Measurements from ENCODE around the gene ODF2.

The ODF2 gene

DNA sequence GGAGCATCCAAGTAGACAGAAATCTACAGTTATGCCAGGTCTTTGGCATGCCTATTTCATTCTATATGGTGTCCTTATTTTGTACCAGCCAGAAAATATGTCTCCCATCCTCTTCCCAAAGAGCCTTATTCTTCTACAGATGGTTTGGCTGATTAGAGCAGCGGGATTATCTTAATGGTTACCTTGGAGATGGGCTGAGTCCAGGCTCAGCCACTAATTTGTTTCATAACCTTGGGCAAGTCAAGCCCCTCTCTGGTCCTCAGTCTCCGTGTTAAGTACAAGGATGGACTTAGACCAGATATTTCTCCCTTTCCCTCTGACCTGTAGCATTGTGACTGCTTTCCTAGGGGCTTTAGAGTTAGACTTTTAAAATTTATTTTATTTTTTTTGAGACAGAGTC, 37.6 kb downstream of the ODF2 start:
- Histone ChIP-seq H3K9me3 (ENCODE audit: control insufficient read depth, low read length) (no peaks in the 10 kb centered on the region), H3K36me3 (ENCODE audit: control insufficient read depth, insufficient read depth, low read length) (no peaks in the 10 kb centered on the region), H3K27me3 (ENCODE audit: control insufficient read depth, insufficient read depth, low read length) (no peaks in the 10 kb centered on the region), H3K79me2 (no peaks in the 10 kb centered on the region), H3K4me1 (no peaks in the 10 kb centered on the region), H2AFZ (no peak overlapping the region), H3K27ac (no peak overlapping the region), H3K9ac (no peak overlapping the region), H3K4me3 (ENCODE audit: low read depth, low read length) (no peak overlapping the region), H3K4me2 (ENCODE audit: low read length) (no peak overlapping the region)
- TF ChIP-seq, protein P1, sequence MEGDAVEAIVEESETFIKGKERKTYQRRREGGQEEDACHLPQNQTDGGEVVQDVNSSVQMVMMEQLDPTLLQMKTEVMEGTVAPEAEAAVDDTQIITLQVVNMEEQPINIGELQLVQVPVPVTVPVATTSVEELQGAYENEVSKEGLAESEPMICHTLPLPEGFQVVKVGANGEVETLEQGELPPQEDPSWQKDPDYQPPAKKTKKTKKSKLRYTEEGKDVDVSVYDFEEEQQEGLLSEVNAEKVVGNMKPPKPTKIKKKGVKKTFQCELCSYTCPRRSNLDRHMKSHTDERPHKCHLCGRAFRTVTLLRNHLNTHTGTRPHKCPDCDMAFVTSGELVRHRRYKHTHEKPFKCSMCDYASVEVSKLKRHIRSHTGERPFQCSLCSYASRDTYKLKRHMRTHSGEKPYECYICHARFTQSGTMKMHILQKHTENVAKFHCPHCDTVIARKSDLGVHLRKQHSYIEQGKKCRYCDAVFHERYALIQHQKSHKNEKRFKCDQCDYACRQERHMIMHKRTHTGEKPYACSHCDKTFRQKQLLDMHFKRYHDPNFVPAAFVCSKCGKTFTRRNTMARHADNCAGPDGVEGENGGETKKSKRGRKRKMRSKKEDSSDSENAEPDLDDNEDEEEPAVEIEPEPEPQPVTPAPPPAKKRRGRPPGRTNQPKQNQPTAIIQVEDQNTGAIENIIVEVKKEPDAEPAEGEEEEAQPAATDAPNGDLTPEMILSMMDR (IDR thresholded peaks at IDR 0.05), result no peak

DNA sequence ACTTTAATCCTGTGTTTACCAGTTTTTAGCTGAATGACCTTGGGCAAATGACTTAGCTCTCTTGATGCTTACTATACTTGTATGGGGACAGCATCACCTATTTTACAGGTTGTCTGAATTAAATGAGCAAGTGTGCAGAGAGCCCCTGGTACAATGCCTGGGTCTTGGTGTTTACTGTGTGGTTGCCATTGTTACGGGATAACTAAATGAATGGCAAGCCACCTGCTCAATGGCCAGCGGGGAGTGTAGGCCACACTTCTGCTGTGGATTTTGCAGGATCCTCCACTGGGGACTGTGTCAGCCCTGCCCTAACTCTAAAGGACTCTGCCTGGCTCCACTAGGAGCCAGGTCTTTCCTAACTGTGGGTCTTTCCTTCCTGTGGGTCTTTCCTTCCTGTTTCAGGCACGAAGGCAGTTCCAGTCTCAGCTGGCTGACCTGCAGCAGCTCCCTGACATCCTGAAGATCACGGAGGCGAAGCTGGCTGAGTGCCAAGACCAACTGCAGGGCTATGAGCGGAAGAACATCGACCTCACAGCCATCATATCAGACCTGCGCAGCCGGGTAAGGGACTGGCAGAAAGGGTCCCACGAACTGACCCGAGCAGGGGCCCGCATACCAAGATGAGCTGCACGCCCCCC, 38.4 kb downstream of the ODF2 start:
- TF ChIP-seq, protein P1 (IDR thresholded peaks at IDR 0.05), result no peak
- no peak overlapping the region for H3K9ac ChIP-seq
- H2AFZ ChIP-seq, result no peak overlapping the region
- H3K27ac ChIP-seq, result no peak overlapping the region
- H3K4me3 ChIP-seq (ENCODE audit: low read depth, low read length), result no peak overlapping the region
- H3K9me3 ChIP-seq (ENCODE audit: control insufficient read depth, low read length), result no peaks in the 10 kb centered on the region
- no peaks in the 10 kb centered on the region for H3K4me1 ChIP-seq
- H3K4me2 ChIP-seq (ENCODE audit: low read length), result no peak overlapping the region
- no peaks in the 10 kb centered on the region for H3K36me3 ChIP-seq (ENCODE audit: control insufficient read depth, insufficient read depth, low read length)
- H3K27me3 ChIP-seq (ENCODE audit: control insufficient read depth, insufficient read depth, low read length), result no peaks in the 10 kb centered on the region
- H3K79me2 ChIP-seq, result no peaks in the 10 kb centered on the region

DNA sequence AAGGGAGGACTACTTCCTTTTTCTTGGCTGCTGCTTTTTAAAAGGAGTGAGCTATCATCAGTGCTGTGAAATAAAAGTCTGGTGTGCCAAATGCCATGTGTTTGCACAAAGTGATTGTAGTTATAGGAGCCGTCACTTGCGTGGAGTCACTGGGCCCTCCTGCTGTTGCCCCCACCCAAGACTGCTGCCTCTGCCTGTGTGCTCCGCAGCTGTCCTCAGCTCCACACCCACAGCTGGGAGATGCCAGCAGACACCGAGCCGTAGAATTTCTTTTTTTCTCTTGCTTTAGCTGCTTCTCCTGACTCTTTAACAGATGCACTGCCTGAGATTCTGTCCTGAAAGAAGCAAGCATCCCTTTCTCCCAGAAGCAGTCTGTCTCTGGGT, 38.9 kb downstream of the ODF2 start:
- Histone ChIP-seq H3K9ac (no peak overlapping the region), H3K4me3 (ENCODE audit: low read depth, low read length) (no peak overlapping the region), H3K9me3 (ENCODE audit: control insufficient read depth, low read length) (no peaks in the 10 kb centered on the region), H3K4me1 (no peaks in the 10 kb centered on the region), H3K79me2 (no peaks in the 10 kb centered on the region), H3K36me3 (ENCODE audit: control insufficient read depth, insufficient read depth, low read length) (no peaks in the 10 kb centered on the region), H3K4me2 (ENCODE audit: low read length) (no peak overlapping the region), H2AFZ (no peak overlapping the region), H3K27me3 (ENCODE audit: control insufficient read depth, insufficient read depth, low read length) (no peaks in the 10 kb centered on the region), H3K27ac (no peak overlapping the region)
- TF ChIP-seq, protein P1 (IDR thresholded peaks at IDR 0.05), result no peak

DNA sequence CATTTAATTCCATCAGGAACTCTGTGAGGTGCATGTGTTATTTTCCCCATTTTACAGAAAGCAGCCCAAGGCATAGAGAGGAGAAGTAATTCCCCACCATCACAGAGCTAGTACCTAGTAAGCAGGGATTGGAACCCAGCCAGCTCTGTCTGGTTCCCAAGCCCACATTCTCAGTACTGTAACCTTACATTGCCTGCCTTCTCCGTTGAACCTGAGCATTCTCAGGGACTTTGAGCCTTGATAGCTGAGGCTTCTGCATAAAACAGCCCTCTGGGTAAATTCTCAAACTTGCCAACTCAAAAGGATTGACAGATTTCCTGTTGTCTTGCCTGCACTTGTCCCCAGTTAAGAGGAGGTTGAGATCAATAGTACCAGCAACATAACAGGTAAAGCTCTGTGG, 39.5 kb downstream of the ODF2 start:
- no peak overlapping the region for H3K4me2 ChIP-seq (ENCODE audit: low read length)
- no peaks in the 10 kb centered on the region for H3K4me1 ChIP-seq
- H3K9ac ChIP-seq, result no peak overlapping the region
- no peaks in the 10 kb centered on the region for H3K27me3 ChIP-seq (ENCODE audit: control insufficient read depth, insufficient read depth, low read length)
- H2AFZ ChIP-seq, result no peak overlapping the region
- no peak overlapping the region for H3K4me3 ChIP-seq (ENCODE audit: low read depth, low read length)
- H3K9me3 ChIP-seq (ENCODE audit: control insufficient read depth, low read length), result no peaks in the 10 kb centered on the region
- H3K27ac ChIP-seq, result no peak overlapping the region
- TF ChIP-seq, protein P1 (IDR thresholded peaks at IDR 0.05), result no peak
- no peaks in the 10 kb centered on the region for H3K36me3 ChIP-seq (ENCODE audit: control insufficient read depth, insufficient read depth, low read length)
- no peaks in the 10 kb centered on the region for H3K79me2 ChIP-seq

DNA sequence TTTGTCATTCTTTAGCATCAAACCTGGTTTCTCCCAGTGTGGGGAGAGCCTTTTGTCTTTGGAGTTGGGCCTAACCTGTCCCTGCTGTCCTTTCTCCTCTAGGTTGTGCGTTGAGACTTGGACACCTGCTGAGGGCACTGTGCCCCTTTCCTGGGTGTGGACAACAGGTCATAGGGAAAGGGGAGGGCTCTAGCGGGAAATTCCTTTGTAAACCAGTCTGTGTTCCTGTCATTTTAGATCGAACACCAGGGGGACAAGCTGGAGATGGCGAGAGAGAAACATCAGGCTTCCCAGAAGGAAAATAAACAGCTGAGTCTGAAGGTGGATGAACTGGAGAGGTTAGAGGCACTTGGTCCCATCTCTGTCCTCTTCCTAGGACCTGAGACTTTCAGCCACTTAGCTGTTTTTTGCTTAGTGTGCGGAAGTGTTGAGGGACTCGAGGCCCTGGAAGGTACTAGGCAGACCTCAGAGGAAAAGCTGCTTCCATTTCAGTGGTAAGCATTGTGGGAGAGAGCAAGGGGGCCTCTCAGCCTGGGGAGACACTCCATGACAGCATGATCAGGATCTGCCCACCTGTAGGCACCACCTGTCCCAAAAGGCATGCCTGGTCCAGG, 40.1 kb downstream of the ODF2 start:
- TF ChIP-seq, protein P1 (IDR thresholded peaks at IDR 0.05), result no peak
- Histone ChIP-seq H3K9me3 (ENCODE audit: control insufficient read depth, low read length) (no peaks in the 10 kb centered on the region), H3K4me1 (no peaks in the 10 kb centered on the region), H3K4me2 (ENCODE audit: low read length) (no peak overlapping the region), H3K9ac (no peak overlapping the region), H3K27me3 (ENCODE audit: control insufficient read depth, insufficient read depth, low read length) (no peaks in the 10 kb centered on the region), H3K36me3 (ENCODE audit: control insufficient read depth, insufficient read depth, low read length) (no peaks in the 10 kb centered on the region), H3K79me2 (no peaks in the 10 kb centered on the region), H3K27ac (no peak overlapping the region), H2AFZ (no peak overlapping the region), H3K4me3 (ENCODE audit: low read depth, low read length) (no peak overlapping the region)
